ENCODE measurements around the gene SPDYE2B. TPM values are rescaled to one million over a fixed set of nuclear protein-coding genes. Genes with fewer than 3 reads are reported as not detected.
"Not testable (repeated sequence)": the region's sequence is repeated elsewhere in the genome, so short reads cannot be mapped to it uniquely, and the experiment has no call there.

The SPDYE2B gene
- total RNA-seq, 1 donor from 2014 or later = not detected

DNA sequence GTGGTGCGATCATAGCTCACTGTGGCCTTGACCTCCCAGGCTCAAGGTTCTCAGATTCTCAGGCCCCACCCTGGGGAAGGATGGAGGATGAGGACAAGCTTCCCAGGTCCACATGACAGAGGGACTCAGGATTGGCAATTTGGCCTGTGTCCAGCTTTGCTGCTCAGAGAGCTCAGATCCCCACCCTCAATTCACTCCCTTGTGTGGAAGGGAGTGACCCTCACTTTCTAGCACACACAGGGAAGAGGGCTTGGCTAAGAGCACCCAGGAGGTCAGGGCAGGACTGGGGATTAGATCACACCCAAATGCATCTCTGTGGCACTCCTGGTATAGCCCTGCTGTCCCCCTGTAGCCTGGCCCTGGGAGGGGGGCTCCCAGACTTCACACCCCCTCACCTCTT is 6.7 kb upstream of the SPDYE2B start:
- not testable (repeated sequence) for DNase-seq

DNA sequence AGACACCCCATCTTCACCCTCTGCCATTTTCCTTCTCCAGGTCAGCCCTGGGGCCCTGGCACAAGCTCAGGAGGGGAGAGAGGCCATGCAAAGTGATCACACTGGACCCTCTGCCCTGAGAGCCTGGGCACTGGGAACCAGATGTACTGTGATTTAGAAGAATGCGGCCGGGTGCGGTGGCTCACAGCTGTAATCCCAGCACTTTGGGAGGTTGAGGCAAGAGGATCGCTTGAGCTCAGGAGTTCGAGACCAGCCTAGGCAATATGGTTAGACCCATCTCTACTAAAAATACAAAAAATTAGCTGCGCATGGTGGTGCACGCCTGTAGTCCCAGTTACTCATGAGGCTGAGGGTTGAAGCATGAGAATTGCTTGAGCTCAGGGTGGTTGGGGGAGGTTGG is 2.3 kb upstream of the SPDYE2B start:
- DNase-seq = not testable (repeated sequence)

GRCh38 chr7:102664765-102665164 is 14.6 kb downstream of the SPDYE2B start:
- not testable (repeated sequence) for DNase-seq

DNA sequence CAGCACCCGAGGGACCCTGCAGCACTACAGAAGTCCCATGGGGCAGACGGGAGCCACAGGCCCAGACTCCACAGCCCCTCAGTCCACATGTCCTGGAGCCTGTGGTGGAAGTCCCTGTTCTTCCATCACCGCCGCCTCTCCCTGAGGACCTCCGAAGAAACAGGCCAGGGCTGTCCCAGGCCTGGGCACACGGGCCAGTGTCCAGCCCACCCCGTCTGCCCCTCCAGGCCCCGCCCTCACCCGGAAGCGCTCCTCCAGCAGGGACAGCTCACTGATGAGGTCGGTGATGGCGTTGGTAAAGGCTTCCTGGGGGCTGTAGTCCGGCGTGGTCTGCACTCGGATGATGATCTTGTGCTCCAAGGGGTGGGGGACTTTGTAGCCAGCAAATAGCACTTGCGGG is 16.7 kb downstream of the SPDYE2B start:
- DNase-seq = not testable (repeated sequence)

DNA sequence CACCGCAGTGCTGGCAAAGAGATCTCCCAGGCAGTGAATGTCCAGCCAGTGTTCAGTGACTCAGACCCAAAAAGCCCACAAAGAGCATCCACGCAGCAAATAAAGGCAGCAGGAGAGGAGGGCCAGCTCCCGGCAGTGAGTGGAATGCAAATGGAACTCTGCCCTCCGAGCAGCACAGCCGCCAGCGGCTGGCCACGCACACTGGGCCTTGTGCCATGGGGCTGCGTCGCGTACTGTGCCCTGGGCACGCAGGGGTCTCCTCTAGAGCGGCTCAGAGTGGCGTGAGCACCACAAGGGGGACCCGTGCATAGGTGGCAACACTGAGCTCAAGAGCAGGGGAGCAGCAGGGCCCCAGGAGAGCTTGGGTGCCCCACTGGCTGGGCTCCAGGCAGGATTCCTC is 17.4 kb downstream of the SPDYE2B start:
- not testable (repeated sequence) for DNase-seq

GRCh38 chr7:102671166-102671955 is 21.2 kb downstream of the SPDYE2B start, which contains the start of gene POLR2J2:
Gene POLR2J2, minus strand, starts transcription at chr7:102671663. Its CDS starts 62 bp downstream, at chr7:102671601.
- not testable (repeated sequence) for DNase-seq

DNA sequence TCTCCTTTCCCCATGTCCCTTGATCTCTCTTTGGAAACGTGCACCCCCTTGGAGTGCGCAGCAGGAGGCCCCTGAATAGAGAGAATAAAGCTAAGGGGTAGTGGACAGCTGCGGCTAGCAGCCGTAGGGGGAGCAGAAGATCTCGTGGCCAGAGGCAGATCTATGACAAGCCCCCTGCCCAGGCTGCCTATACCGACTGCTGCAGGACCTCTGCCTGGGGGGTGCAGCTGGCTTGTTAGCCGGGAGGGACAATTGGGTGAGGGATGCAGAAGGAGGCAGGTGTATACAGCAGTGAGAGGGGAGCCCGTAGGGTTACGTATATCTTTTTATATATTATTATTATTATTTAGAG is 21.8 kb downstream of the SPDYE2B start:
- not testable (repeated sequence) for DNase-seq

DNA sequence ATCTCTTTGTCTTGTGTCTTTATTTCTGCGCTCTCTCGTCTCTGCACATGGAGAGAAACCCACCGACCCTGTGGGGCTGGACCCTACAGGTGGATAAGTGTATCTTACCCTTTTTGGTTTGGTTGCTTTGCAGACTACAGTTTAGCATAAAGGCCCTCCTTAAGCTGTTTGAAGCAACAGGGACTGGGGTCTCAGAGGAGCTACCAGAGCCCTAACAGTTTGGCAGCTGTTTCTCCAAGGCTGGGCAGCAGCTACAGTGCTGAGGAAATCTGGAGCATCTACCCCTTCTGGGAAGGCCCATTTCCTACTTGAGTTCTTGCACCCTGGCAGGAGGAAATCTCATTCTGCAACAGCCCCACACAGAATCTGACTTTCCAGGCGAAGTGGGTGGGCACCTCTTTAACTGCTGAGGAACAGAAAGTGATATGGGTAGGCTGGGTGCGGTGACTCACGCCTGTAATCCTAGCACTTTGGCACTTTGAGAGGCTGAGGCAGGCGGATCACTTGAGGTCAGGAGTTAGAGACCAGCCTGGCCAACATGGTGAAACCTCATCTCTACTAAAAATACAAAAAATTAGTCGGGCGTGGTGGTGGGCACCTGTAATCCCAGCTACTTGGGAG is 23.4 kb downstream of the SPDYE2B start:
- DNase-seq = not testable (repeated sequence)

DNA sequence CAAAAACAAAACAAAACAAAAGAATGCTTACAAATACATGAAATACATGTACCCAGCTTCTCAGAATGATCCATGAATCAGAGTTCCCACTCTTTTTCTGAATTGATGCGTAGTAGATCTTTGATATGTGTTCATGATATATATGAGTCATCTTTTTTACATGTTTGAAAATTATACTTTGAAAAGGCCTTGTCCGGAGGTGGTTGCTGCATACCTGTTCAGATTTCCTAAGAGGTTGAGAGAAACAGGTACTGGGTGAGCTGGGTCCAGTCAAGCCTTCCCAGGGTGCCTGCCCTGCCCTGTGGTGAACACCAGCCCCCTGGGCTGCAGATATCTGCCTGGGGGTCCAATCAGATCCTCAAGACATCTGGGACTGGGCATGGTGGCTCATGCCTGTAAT is 25.4 kb downstream of the SPDYE2B start:
- DNase-seq = not testable (repeated sequence)

DNA sequence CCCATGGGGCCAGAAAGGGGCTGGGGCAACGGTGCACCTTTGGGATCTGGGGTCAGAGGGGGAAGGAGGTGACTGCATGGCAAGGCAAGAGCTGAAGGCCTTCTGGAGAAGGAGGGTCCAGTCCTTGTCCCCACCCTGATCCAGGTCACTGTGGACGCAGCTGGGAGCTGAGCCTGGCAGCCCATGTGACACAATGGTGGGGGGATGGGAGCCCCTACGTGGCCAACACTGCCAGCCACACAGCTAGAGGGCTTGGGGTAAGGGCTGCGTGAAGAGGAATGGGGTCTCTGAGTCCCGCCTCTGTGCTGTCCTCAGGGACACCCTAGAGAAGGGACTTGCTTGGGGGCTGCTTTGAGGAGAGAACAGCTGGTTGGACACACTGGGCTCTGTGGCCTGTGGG is 30.7 kb downstream of the SPDYE2B start:
- not testable (repeated sequence) for DNase-seq

- not testable (repeated sequence) for DNase-seq
Observed at GRCh38 chr7:102682560-102682959, 32.4 kb downstream of the SPDYE2B start.

DNA sequence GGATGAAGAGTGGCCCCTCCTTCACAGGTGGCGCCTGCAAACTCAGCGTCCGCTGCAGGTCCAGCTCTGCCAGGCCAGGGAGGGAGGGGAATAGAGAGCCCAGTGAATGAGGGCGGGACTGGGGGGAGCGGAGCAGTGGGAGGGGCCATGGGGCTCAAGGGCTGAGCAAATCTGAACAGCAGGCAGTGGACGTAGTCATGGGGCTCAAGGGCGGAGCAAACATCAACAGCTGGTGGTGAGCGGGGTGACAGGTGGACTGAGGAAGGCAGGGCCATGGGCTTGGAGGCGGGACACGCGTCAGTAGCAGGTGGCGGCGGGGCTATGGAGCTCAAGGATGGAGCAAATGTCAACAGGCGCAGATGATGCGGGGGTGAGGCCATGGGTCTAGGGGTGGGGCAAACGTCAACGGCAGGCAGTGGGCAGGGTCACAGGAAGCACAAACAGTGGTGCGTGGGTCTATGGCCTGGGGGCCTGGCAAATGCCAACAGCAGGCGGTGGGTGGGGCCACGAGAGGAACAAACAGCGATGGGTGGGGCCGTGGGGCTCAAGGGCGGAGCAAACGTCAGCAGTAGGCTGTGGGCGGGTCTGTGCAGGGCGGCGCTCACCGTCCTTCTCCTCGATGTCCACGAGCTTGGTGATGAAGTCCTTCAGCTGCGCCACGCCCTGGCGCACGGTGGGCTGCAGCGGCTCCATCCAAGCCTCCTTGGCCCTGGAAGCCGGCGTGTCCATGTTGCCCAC is 38.3 kb downstream of the SPDYE2B start:
- DNase-seq = not testable (repeated sequence)

GRCh38 chr7:102689436-102690282 is 39.5 kb downstream of the SPDYE2B start:
- DNase-seq = not testable (repeated sequence)

- DNase-seq = not testable (repeated sequence)
Observed at GRCh38 chr7:102690602-102691001, 40.5 kb downstream of the SPDYE2B start.

GRCh38 chr7:102694008-102694407 is 43.9 kb downstream of the SPDYE2B start:
- not testable (repeated sequence) for DNase-seq

DNA sequence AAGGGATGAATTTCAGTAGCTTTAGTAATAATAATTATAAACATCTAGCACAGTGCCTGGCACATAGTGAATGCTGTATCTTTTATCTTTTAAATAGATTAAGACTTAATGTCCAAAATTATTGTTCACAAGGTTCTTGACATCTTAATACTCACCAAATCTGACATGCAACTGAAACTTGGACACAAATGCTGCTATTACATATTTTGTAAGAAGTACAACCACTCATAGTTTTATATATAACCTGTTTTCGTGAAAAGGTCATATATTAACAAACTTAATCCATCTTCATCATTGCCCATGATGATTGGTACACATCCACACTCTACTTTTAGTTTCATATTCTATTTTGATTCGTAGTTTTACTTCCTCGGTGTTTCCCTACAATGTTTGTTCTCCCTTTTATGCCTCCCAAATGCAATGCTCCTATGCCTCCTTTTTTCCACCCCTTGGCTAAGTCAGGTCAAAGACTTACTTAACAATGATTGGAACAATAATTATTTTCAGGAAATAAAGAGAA is 45.0 kb downstream of the SPDYE2B start:
- not testable (repeated sequence) for DNase-seq

DNA sequence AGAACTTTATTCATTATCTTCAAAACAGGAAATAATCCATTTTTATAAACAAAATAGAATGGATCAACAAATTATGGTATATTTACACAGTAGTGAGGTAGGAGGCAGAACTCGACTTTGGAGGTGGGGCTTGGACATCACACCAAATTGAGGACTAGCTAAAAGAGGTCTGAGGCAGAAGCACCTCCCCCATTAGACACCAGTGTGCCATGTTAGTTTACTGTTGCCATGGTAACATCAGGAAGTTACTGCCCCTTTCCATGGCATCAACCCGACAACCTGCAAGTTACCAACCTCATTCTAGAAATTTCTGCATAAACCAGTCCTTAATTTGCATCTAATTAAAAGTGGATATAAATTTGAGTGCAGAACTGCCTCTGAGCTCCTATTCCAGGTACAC is 45.9 kb downstream of the SPDYE2B start:
- not testable (repeated sequence) for DNase-seq

DNA sequence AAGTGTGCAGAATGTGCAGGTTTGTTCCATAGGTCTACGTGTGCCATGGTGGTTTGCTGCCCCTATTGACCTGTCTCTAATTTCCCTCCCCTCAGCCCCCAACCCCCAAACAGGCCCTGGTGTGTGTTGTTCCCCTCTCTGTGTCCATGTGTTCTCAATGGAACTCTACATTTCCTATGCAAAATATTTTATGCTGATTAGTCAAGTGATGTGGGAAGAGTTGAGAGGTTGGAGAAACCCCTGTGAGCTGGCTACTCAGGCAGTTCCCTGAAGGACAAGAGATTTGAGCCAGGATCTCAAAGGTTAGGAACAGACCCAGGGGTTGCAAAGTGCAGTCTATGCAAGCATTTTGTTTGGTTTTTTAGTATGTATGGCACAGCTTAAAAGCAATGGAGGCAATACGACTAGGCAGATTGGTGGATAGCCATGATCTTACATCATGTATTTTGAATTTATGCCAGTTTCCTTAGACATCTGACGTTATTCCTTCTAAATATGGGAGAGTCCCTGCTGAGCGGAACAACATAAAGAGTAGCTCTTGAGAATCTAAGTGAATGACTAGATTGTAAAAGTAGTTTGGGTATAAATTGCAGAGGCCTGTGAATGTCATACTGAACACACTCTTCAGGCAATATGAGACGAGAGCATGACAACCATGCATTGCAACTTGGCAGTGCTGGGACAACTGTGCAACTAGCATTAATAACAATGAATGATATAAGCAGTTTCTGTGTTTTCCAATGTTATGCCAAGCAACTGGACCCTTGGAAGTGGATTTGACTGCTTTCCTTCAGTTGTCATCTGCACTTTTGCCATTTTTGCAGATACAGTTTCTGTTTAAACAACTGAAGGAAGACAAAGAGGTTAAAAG is 47.8 kb downstream of the SPDYE2B start:
- not testable (repeated sequence) for DNase-seq

- DNase-seq = not testable (repeated sequence)
Observed at GRCh38 chr7:102698962-102699750, 49.0 kb downstream of the SPDYE2B start.
